Activated T-helper 17 cell treated with anti-CD3 and anti-CD28 coated beads, Interleukin-2, amount 50 U/mL, for 72 hours (primary cell): ENCODE measurements around the gene EMP3. TPM values are rescaled to one million over a fixed set of nuclear protein-coding genes. Genes with fewer than 3 reads are reported as not detected.

Experiments used
- ATAC-seq: fragments of 150-1000 bp; cut with Tn5 transposase; replicated peaks from 2 replicates; pipeline ENCODE4 v1.10.0; 2021; ENCODE audit warnings: mild to moderate bottlenecking, moderate library complexity
- H3K27ac Mint-ChIP-seq: one replicate; pipeline ENCODE4 v1.8.0; 2022; ENCODE audit warnings: mixed read lengths
- H3K27me3 Mint-ChIP-seq: one replicate; pipeline ENCODE4 v1.8.0; 2022; ENCODE audit warnings: mixed read lengths
- H3K36me3 Mint-ChIP-seq: one replicate; pipeline ENCODE4 v1.8.0; 2022; ENCODE audit warnings: low read depth, mild to moderate bottlenecking, mixed read lengths
- H3K4me1 Mint-ChIP-seq: one replicate; pipeline ENCODE4 v1.8.0; 2022; ENCODE audit warnings: mixed read lengths
- H3K4me3 Mint-ChIP-seq: one replicate; pipeline ENCODE4 v1.8.0; 2022; ENCODE audit warnings: mild to moderate bottlenecking, mixed read lengths
- H3K9me3 Mint-ChIP-seq: one replicate; pipeline ENCODE4 v1.8.0; 2022; ENCODE audit warnings: mixed read lengths
- total RNA-seq, 2 donors: library from RNA; stranded (reverse); gene quantifications; one replicate each; pipeline ENCODE4 v1.2.3, GENCODE V29; 2022

Gene EMP3
- total RNA-seq, 2 donors from 2014 or later, result 190 to 192 TPM

- H3K27ac Mint-ChIP-seq, result peak overlapping the region; percentile 3
- peaks cover 14% of the 10 kb centered on the region for H3K4me1 Mint-ChIP-seq
- no peak overlapping the region for H3K4me3 Mint-ChIP-seq
- H3K36me3 Mint-ChIP-seq, result peaks cover 6% of the 10 kb centered on the region
- ATAC-seq, result no peak
- no peaks in the 10 kb centered on the region for H3K9me3 Mint-ChIP-seq
- no peaks in the 10 kb centered on the region for H3K27me3 Mint-ChIP-seq
These were observed 23.4 kb downstream of the EMP3 start for GRCh38 chr19:48348737-48349136.

- Mint-ChIP-seq H3K27ac (no peak overlapping the region), H3K9me3 (no peaks in the 10 kb centered on the region), H3K36me3 (peaks cover 6% of the 10 kb centered on the region), H3K4me1 (peaks cover 14% of the 10 kb centered on the region), H3K4me3 (no peak overlapping the region), H3K27me3 (no peaks in the 10 kb centered on the region)
- no peak for ATAC-seq
These were observed 25.5 kb downstream of the EMP3 start for GRCh38 chr19:48350856-48351255.

- peak; percentile 98 for ATAC-seq
- peaks cover 6% of the 10 kb centered on the region for H3K36me3 Mint-ChIP-seq
- H3K4me3 Mint-ChIP-seq, result no peak overlapping the region
- no peak overlapping the region for H3K27ac Mint-ChIP-seq
- H3K9me3 Mint-ChIP-seq, result no peaks in the 10 kb centered on the region
- peaks cover 14% of the 10 kb centered on the region for H3K4me1 Mint-ChIP-seq
- H3K27me3 Mint-ChIP-seq, result no peaks in the 10 kb centered on the region
These were observed 26.0 kb downstream of the EMP3 start for GRCh38 chr19:48351341-48351752.

- H3K36me3 Mint-ChIP-seq, result peaks cover 5% of the 10 kb centered on the region
- H3K4me3 Mint-ChIP-seq, result no peak overlapping the region
- no peaks in the 10 kb centered on the region for H3K27me3 Mint-ChIP-seq
- ATAC-seq, result no peak
- no peaks in the 10 kb centered on the region for H3K9me3 Mint-ChIP-seq
- H3K27ac Mint-ChIP-seq, result no peak overlapping the region
- H3K4me1 Mint-ChIP-seq, result peaks cover 8% of the 10 kb centered on the region
These were observed 28.3 kb downstream of the EMP3 start for GRCh38 chr19:48353677-48354076.

DNA sequence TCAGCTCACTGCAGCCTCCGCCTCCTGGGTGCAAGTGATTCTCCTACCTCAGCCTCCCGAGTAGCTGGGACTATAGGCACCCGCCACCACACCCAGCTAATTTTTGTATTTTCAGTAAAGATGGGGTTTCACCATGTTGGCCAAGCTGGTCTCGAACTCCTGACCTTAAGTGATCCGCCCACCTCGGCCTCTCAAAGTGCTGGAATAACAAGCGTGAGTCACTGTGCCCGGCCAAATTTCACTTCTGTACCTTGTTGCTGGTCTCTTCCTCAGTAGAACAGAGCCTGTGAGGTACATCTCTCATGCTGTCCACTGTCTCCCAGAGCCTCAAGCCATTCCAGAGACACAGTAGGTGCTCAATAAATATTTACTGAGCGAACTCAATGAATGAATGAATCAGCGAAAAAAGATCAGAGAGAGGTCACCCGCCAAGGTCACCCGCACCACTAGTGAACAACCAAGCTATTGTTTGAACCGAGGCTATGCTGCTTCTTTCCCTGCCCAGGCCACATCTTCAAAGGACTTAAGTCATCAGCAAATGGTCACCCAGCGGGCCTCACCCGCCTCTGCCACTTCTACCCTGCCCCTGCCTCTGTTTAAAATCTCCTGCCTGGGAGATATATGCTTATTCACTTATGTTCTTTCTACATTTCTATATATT lies 29.1 kb downstream of the EMP3 start:
- ATAC-seq, result no peak
- H3K4me3 Mint-ChIP-seq, result no peak overlapping the region
- peaks cover 12% of the 10 kb centered on the region for H3K36me3 Mint-ChIP-seq
- no peaks in the 10 kb centered on the region for H3K27me3 Mint-ChIP-seq
- peaks cover 8% of the 10 kb centered on the region for H3K4me1 Mint-ChIP-seq
- H3K9me3 Mint-ChIP-seq, result no peaks in the 10 kb centered on the region
- H3K27ac Mint-ChIP-seq, result no peak overlapping the region

GRCh38 chr19:48355365-48355954 lies 30.1 kb downstream of the EMP3 start:
- Mint-ChIP-seq H3K4me3 (no peak overlapping the region), H3K27me3 (no peaks in the 10 kb centered on the region), H3K4me1 (peaks cover 8% of the 10 kb centered on the region), H3K27ac (no peak overlapping the region), H3K36me3 (peaks cover 12% of the 10 kb centered on the region), H3K9me3 (no peaks in the 10 kb centered on the region)
- ATAC-seq, result no peak

- no peak overlapping the region for H3K27ac Mint-ChIP-seq
- peaks cover 22% of the 10 kb centered on the region for H3K36me3 Mint-ChIP-seq
- H3K4me3 Mint-ChIP-seq, result no peak overlapping the region
- H3K4me1 Mint-ChIP-seq, result no peaks in the 10 kb centered on the region
- no peak for ATAC-seq
- H3K27me3 Mint-ChIP-seq, result no peaks in the 10 kb centered on the region
- H3K9me3 Mint-ChIP-seq, result no peaks in the 10 kb centered on the region
These were observed 33.8 kb downstream of the EMP3 start for GRCh38 chr19:48359123-48359522.

DNA sequence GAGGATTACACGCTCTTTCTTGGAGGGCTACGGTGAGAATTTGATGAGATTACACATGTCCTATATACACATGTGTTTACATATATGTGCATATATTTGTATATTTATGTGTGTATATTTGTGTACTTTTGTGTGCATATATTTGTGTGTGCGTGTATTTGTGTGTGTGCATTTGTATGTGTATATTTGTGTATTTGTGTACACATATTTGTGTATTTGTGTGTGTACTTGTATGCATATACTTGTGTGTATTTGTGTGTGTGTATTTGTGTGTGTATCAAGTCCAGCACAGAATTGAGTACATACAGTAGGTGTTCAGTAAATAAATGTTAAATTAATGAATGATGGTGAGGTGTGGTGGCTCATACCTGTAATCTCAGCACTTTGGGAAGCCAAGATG lies 36.6 kb downstream of the EMP3 start:
- Mint-ChIP-seq H3K4me1 (no peaks in the 10 kb centered on the region), H3K36me3 (peaks cover 24% of the 10 kb centered on the region), H3K27ac (no peak overlapping the region), H3K27me3 (no peaks in the 10 kb centered on the region), H3K9me3 (no peaks in the 10 kb centered on the region), H3K4me3 (peak overlapping the region; percentile 93)
- no peak for ATAC-seq

DNA sequence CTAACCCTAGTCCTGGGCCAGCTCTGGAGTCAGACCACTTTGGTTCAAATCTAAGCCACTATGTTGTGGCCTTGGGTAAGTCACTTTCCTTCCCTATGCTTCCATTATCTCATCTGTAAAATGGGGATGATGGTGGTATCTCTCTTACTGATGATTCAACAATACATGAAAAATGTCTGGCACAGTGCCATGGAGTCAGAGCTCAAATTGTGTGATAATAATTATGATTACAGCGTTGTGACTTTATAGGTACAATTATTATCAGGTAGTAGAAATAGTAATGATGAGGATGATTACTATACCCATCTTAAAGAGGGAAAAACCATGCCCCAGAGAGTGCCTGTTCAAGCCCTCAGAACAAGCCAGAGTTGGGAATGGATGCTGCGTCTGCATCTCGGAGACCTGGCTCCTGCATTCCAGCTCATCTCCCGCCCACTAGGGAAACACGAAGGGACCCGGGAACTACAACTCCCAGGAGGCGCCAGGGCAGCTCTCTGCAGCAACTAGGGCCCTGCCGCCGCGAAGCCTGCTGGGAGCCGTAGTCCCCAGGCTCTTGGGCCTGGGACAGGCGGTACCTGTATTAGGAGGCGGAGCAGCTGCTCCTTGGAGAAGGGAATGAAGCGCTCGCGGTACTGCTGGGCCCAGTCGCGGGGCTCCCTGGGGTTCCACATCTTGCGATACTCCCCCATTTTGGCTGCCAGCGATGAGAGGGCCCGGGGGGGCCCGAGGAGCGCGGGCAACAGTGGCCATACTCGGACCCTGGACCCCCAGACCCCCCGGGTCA lies 37.6 kb downstream of the EMP3 start:
- H3K27ac Mint-ChIP-seq, result peak overlapping the region; percentile 97
- H3K9me3 Mint-ChIP-seq, result no peaks in the 10 kb centered on the region
- H3K27me3 Mint-ChIP-seq, result no peaks in the 10 kb centered on the region
- H3K36me3 Mint-ChIP-seq, result peaks cover 24% of the 10 kb centered on the region
- peak overlapping the region; percentile 93 for H3K4me3 Mint-ChIP-seq
- ATAC-seq, result peak; percentile 79
- H3K4me1 Mint-ChIP-seq, result no peaks in the 10 kb centered on the region

DNA sequence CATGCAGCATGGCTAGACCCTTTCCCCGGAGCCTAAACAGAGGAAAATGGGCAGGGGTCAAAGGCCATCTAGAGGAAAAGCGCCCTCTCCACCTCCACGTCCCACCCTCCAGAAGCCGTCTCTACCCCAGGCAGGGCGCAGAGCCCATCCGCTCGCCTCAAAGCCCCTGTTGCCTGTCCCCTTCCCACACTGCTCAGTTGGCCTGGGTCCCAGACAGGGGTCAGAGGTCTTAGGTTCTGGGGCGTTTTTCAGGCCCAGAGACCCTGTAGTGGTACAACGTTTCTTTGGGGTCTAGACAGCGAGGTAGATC lies 38.1 kb downstream of the EMP3 start:
- H3K27ac Mint-ChIP-seq, result peak overlapping the region; percentile 97
- no peaks in the 10 kb centered on the region for H3K4me1 Mint-ChIP-seq
- ATAC-seq, result peak; percentile 13
- H3K36me3 Mint-ChIP-seq, result peaks cover 21% of the 10 kb centered on the region
- no peaks in the 10 kb centered on the region for H3K27me3 Mint-ChIP-seq
- H3K9me3 Mint-ChIP-seq, result no peaks in the 10 kb centered on the region
- peak overlapping the region; percentile 93 for H3K4me3 Mint-ChIP-seq

- peaks cover 15% of the 10 kb centered on the region for H3K36me3 Mint-ChIP-seq
- ATAC-seq, result peak; percentile 88
- no peaks in the 10 kb centered on the region for H3K27me3 Mint-ChIP-seq
- no peaks in the 10 kb centered on the region for H3K4me1 Mint-ChIP-seq
- H3K9me3 Mint-ChIP-seq, result no peaks in the 10 kb centered on the region
- peak within 1 kb of the TSS; percentile 97 for H3K27ac Mint-ChIP-seq
- peak within 1 kb of the TSS; percentile 93 for H3K4me3 Mint-ChIP-seq
These were observed 38.7 kb downstream of the EMP3 start, which contains the start of the genes SYNGR4 and TMEM143 for GRCh38 chr19:48363810-48364597. SYNGR4 (plus strand) TSS chr19:48364367; CDS start chr19:48365843, 1,476 bp downstream. TMEM143 (minus strand) TSS chr19:48363940; CDS start chr19:48363920, 20 bp downstream.

GRCh38 chr19:48364598-48365348 lies 39.4 kb downstream of the EMP3 start:
- H3K4me1 Mint-ChIP-seq, result no peaks in the 10 kb centered on the region
- H3K4me3 Mint-ChIP-seq, result peak overlapping the region; percentile 93
- peaks cover 12% of the 10 kb centered on the region for H3K36me3 Mint-ChIP-seq
- H3K27ac Mint-ChIP-seq, result peak overlapping the region; percentile 97
- H3K27me3 Mint-ChIP-seq, result no peaks in the 10 kb centered on the region
- H3K9me3 Mint-ChIP-seq, result no peaks in the 10 kb centered on the region
- no peak for ATAC-seq

- Mint-ChIP-seq H3K27me3 (no peaks in the 10 kb centered on the region), H3K4me3 (no peak overlapping the region), H3K9me3 (no peaks in the 10 kb centered on the region), H3K27ac (no peak overlapping the region), H3K36me3 (peaks cover 12% of the 10 kb centered on the region), H3K4me1 (no peaks in the 10 kb centered on the region)
- no peak for ATAC-seq
These were observed 40.2 kb downstream of the EMP3 start for GRCh38 chr19:48365602-48366001.

DNA sequence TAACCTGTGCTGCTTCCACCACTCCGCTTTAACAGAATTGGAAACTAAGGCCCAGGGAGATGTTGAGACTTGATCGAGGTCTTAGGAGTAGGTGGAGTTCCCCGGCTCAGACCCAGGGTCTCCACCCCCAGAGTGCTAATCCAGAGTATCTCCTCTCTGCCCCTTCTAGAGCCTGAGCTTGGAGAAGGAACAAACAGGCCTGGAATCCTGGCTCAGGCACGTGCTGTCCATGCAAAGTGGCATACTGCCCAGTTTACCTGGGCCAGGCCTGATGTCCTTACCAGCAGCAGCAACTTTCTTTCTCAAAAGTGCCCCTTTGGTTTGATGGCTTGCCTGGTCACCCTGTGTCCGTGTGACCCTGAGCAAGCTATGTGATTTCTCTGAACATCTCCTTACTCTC lies 42.5 kb downstream of the EMP3 start:
- peaks cover 7% of the 10 kb centered on the region for H3K36me3 Mint-ChIP-seq
- no peak overlapping the region for H3K27ac Mint-ChIP-seq
- H3K4me1 Mint-ChIP-seq, result no peaks in the 10 kb centered on the region
- H3K9me3 Mint-ChIP-seq, result no peaks in the 10 kb centered on the region
- H3K27me3 Mint-ChIP-seq, result no peaks in the 10 kb centered on the region
- no peak overlapping the region for H3K4me3 Mint-ChIP-seq
- ATAC-seq, result no peak
